HG03378 (cell line): ENCODE data around the gene XBP1.
"Not testable (repeated sequence)": the region's sequence is repeated elsewhere in the genome, so short reads cannot be mapped to it uniquely, and the experiment has no call there.

Experiments used
- ATAC-seq: cut with Tn5 transposase; IDR thresholded peaks from one replicate; pipeline ENCODE4 v1.9.1; 2021; ENCODE audit warnings: mild to moderate bottlenecking, moderate library complexity; ENCODE audit not compliant: unreplicated experiment

The XBP1 gene

DNA sequence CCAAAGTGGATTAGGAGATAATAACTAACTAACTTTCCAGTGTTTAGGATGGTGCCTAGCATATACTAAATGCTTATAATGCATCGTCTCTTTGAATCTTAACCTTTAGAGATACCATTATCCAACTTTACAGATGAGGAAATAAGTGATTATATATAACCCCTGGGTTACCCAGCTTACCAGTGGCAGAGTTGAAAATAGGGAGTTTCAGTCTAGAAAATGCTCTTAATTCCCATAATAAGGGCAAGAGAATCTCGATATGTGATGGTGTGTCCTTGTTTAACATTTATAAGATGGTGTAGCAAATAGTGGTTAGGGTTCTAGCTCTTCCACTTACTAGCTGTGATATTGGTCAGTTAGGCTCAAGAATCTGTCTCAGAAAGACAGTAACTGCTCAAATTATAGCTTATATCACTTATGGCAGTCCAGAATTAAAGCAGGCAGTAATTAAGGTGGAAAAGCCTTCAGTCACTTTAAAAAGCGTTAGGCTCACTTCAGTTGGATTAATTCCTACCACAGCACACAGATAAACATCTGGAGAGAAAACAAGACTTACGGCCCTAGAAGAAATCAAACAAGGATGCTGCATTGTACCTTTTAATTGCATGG, 6.3 kb downstream of the XBP1 start:
- ATAC-seq: no peak

DNA sequence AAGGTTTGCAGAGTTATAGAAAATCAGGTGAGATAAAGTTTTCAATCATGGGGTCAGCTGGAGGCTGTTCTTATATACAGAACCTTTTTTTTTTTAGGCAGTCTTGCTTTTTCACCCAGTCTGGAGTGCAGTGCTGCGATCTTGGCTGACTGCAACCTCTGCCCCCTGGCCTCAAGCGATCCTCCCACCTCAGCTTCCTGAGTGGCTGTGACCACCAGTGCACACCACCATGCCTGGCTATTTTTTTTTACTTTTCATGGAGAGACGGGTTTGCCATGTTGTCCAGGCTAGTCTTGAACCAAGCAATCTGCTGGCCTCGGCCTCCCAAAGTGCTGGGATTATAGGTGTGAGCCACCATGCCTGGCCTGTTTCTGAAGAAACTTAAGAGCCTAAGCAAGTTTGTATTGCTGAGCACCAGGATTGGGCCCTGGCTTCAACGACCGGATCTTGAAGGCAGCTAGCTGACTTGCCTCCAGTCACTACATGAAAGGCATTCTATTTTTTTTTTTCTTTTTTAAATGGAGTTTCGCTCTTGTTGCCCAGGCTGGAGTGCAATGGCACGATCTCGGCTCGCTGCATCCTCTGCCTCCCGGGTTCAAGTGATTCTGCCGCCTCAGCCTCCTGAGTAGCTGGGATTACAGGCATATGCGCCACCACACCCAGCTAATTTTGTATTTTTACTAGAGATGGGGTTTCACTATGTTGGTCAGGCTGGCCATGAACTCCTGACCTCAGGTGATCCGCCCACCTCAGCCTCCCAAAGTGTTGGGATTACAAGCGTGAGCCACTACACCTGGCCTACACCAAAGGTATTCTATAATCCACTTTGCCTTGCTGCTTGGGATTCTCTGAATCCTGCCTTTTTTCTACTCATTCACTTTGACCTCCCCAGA, 7.6 kb downstream of the XBP1 start:
- ATAC-seq: peak; percentile 20

DNA sequence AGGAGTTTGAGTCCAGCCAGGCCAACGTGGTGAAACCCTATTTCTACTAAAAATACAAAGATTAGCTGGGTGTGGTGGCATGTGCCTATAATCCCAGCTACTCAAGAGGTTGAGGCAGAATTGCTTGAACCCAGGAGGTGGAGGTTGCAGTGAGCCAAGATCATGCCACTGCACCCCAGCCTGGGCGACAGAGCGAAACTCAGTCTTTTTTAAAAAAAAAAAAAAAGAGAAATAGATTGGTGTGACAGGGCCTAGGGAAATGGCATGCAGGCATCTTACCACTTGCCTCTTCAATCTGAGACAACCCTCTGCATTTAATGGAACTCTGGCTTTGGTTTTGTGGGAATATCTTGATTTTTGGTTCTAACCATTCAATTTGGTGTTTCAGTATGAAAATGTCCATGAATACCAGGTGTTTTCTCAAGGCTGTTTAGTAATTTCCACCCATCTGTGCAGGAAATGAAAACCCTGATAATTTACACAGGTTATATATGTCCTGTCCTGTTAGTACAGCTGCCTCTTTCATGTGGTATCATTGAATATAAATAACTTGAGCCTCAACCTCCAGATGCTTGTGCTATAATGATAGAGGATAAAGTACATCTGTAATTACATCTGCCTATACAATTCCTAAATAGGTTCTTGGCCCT, 8.4 kb downstream of the XBP1 start:
- ATAC-seq: peak; percentile 53

DNA sequence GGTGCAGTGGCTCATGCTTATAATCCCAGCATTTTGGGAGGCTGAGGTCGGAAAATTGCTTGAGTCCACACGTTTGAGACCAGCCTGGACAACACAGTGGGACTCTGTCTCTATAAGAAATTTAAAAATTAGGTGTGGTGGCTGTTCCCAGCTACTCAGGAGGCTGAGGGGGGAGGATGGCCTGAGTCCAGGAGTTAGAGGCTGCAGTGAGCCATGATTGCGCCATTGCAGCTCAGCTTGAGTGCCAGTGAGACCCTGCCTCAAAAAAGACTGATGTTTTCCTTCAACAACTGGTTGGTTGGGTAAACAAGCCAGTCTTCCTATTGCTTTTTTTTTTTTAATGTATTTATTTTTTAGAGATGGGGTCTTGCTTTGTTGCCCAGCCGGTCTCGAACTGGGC, 9.2 kb downstream of the XBP1 start:
- no peak for ATAC-seq

DNA sequence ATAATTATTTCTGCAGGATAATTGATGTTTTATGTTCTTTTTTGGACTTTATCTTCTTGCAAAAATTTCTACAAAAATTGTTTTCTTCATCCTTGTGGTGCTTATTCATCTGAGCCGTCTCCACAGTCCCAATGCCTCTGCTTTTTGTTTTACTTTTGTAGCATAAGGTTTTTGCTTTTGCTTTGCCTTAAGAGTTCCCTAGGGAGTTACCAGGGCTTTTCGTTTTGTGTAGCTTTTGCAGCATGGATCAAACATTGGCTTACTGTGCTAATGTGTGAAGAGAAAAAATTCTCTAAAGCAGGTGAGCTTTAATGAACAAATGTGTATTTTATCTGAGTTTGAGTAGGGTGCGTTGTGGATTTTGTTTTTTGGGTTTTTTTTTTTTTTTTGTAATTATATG, 11.8 kb downstream of the XBP1 start:
- no peak for ATAC-seq

- ATAC-seq: no peak
Observed at GRCh38 chr22:28783786-28784671, 16.3 kb downstream of the XBP1 start.

DNA sequence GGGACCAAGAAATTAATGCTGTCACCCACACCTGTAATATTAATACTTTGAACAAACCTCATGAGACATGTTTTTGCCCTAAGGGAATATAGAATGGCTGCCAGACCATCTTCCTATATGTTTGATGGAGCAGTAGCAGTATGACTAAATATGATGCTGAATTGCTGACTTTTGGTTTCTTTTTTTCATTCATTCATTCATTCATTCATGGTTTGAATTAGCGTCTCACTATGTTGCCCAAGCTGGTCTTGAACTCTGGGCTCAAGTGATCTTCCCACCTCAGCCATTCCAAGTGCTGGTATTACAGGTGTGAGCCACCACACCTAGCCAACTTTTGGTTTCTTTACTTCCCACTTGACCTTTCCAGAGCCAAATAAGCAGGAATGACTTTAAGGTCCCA, 20.1 kb downstream of the XBP1 start:
- ATAC-seq: no peak

DNA sequence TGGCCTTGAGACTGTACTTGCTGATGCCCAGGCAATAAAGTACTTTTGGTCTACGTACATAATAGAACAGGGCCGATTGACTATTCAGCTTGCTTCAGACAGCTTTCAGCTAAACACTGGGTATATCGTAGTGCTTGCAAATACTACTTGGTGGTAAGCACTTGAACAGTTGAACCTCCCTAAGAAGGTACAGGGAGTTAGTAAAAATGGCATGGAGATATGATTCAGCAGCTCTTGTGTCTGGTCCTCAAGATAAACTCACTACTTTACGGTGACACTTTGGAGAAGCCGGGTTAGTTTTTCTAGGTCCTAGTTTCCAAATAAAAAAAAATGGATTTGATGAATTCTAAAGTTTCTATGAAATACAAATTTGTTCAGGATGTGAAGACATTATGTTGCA, 20.5 kb downstream of the XBP1 start:
- ATAC-seq: no peak

- ATAC-seq: no peak
Observed at GRCh38 chr22:28774378-28774777, 26.0 kb downstream of the XBP1 start.

GRCh38 chr22:28773461-28773867, 26.9 kb downstream of the XBP1 start:
- peak; percentile 24 for ATAC-seq

- peak; percentile 78 for ATAC-seq
Observed at GRCh38 chr22:28772633-28773460, 27.5 kb downstream of the XBP1 start, which contains the start of gene CCDC117. Gene CCDC117, plus strand, starts transcription at chr22:28772695. Its CDS starts 155 bp downstream, at chr22:28772850.

DNA sequence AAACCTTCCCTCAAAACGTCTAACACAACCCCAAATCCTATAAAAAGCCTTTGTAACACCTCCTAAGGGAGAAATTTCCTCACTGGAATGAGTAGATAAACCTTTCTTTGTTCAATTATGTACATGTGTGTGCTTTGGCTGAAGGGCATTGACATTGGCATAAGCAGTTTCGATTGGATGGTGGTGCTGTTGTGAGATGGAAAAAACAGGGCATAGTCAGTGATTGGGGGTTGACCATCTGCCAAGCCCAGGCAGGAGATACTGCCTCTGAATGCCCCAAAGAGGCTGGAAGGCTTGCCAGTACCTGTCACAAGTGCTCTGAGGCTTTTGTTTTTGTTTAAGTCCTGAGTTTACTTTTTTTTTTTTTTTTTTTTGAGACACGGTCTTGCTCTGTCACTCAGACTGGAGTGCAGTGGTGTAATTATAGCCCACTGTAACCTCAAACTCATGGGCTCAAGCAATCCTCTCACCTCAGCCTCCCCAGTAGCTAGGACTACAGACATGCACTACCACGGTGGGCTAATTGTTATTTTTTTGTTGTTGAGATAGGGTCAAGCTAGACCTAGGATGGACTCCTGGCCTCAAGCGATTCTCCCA, 29.1 kb downstream of the XBP1 start:
- no peak for ATAC-seq

- no peak for ATAC-seq
Observed at GRCh38 chr22:28769394-28770085, 30.8 kb downstream of the XBP1 start.

DNA sequence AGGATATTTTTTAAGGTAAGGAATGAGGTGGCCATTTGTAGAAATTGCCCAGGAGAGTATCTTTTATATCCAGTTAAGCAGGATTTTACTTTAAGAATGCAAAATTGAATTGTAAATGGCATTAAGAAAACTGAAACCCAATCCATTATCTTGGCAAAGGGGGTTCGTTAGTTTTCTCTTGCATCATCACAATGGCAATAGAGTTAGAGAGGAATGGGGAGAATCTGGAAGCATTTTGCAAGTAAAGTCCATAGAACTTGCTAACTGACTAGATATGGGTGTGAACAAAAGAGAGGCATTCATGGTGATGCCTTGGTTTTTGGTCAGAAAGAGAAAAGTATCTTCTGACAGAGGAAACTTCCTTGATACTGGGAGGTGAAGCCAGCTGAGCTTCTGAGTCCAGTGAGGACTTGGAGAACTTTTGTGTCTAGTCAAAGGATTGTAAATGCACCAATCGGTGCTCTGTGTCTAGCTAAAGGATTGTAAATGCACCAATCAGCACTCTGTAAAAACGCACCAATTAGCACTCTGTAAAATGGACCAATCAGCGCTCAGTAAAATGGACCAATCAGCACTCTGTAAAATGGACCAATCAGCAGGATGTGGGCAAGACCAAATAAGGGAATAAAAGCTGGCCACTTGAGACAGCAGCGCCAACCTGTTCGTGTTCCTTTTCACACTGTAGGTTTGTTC, 31.5 kb downstream of the XBP1 start:
- no peak for ATAC-seq

DNA sequence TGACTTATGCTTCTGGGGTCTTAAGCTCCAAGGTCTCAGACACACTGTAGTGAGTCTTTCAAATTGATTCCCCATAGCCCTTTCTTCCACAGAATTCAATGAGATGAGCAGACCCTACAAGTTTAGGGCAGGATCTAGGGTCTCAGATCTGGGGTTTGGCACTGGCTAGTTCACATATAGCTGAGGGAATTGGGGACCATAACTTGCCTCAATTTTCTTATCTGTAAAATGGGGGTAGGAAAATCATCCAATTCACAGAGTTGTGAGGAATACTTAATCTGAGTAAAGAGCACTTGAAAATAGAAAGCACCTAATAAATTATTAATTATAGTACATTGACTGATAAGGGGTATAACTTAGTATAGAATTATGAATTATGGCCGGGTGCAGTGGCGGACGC, 33.7 kb downstream of the XBP1 start:
- no peak for ATAC-seq

DNA sequence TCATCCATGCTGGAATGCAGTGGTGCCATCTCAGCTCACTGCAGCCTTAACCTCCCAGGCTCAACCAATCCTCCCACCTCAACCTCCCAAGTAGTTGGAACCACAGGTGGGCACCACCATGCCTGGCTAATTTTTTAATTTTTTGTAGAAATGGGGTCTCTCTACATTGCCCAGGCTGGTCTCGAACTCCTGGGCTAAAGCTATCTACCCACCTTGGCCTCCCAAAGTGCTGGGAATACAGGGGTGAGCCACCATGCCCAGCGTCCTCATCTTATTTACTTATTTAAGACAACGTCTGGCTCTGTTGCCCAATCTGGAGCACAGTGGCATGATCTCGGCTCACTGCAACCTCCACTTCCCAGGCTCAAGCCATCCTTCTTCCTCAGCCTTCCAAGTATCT, 38.4 kb downstream of the XBP1 start:
- ATAC-seq: not testable (repeated sequence)

GRCh38 chr22:28761449-28761755, 39.0 kb downstream of the XBP1 start:
- ATAC-seq: no peak

GRCh38 chr22:28759861-28760560, 40.4 kb downstream of the XBP1 start:
- ATAC-seq: no peak
